GM12878 (cell line): ENCODE results near the gene CHRNA5. TPM values are rescaled to one million over a fixed set of nuclear protein-coding genes. Genes with fewer than 3 reads are reported as not detected.
"Not testable (repeated sequence)": the region's sequence is repeated elsewhere in the genome, so short reads cannot be mapped to it uniquely, and the experiment has no call there.

ENCODE experiments used
- ATAC-seq: fragments of 200-7000 bp; cut with Tn5 transposase; 3 replicates; pipeline ENCODE4 v1.9.1; 2020; ENCODE audit warnings: mild to moderate bottlenecking, moderate library complexity
- BruUV-seq: library from RNA; stranded (reverse); fragments of 400-500 nt; replicated peaks from 2 replicates; lab custom pipeline; 2021; lab: Mats Ljungman, UMichigan
- CTCF ChIA-PET: fragments of 300-600 bp; sonication (Branson Sonifier 250); formaldehyde crosslinking; extraction: SDS; loops from one replicate; lab custom pipeline; 2021; ENCODE audit warnings: inconsistent platforms; lab: Yijun Ruan, JAX
- POLR2A ChIA-PET: fragments of 350-600 bp; formaldehyde crosslinking; extraction: SDS; loops from one replicate; lab custom pipeline; 2021; ENCODE audit warnings: inconsistent platforms; lab: Charles Lee
- RAD21 ChIA-PET: fragments of 300-600 bp; sonication (Branson Sonifier 250); formaldehyde crosslinking; loops from one replicate; lab custom pipeline; 2023; ENCODE audit warnings: antibody characterized with exemption; ENCODE audit not compliant: unreplicated experiment; lab: Charles Lee
- SMC1A ChIA-PET: fragments of 300-600 bp; sonication (Branson Sonifier 250); formaldehyde crosslinking; loops from one replicate; lab custom pipeline; 2023; ENCODE audit not compliant: unreplicated experiment, uncharacterized antibody; lab: Charles Lee
- DNase-seq: peaks from one replicate; pipeline ENCODE4 v3.0.0-alpha.2; 2011; ENCODE audit warnings: low read depth, low spot score
- FAIRE-seq: peaks from 3 replicates; lab custom pipeline; 2011; peaks lifted over from hg19 to GRCh38; lab: Jason Lieb, UNC
- H2AFZ ChIP-seq: 2 replicates; pipeline ENCODE4 v1.6.0; 2011; ENCODE audit warnings: low read depth, low read length, control low read depth; ENCODE audit not compliant: control insufficient read depth
- H3K27ac ChIP-seq: 2 replicates; pipeline ENCODE4 v1.5.1; 2011; ENCODE audit warnings: control low read depth; ENCODE audit not compliant: control insufficient read depth, insufficient read depth
- H3K27me3 ChIP-seq, 2 experiments: replicated peaks in 1 of 2; 2 replicates each; pipeline versions ENCODE4 v1.6.0 to v1.6.1; 2011; ENCODE audit warnings: low read length in 1 of 2; ENCODE audit not compliant: control insufficient read depth in 2 of 2, insufficient read depth in 2 of 2
- H3K36me3 ChIP-seq, 2 experiments: 2 replicates each; pipeline ENCODE4 v1.5.1; 2011; ENCODE audit warnings: low read length in 1 of 2; ENCODE audit not compliant: control insufficient read depth in 2 of 2, insufficient read depth in 2 of 2
- H3K4me1 ChIP-seq: 2 replicates; pipeline ENCODE4 v1.6.1; 2011; ENCODE audit warnings: mild to moderate bottlenecking, low read length, moderate library complexity, mixed read lengths; ENCODE audit not compliant: control insufficient read depth, insufficient read depth
- H3K4me2 ChIP-seq: 2 replicates; pipeline ENCODE4 v1.6.0; 2011; ENCODE audit warnings: control low read depth; ENCODE audit not compliant: control insufficient read depth, insufficient read depth
- H3K4me3 ChIP-seq: fragments of 200-600 bp; sonication (generic); 2 replicates; pipeline ENCODE4 v1.5.1; 2016
- H3K79me2 ChIP-seq: 2 replicates; pipeline ENCODE4 v1.6.0; 2011; ENCODE audit warnings: low read length; ENCODE audit not compliant: control insufficient read depth, insufficient read depth
- H3K9ac ChIP-seq: 2 replicates; pipeline ENCODE4 v1.8.0; 2011; ENCODE audit warnings: low read length, control low read depth, mixed read lengths; ENCODE audit not compliant: control insufficient read depth, insufficient read depth
- H3K9me3 ChIP-seq: replicated peaks from 3 replicates; pipeline ENCODE4 v1.5.1; 2011; ENCODE audit warnings: mild to moderate bottlenecking, low read length; ENCODE audit not compliant: control insufficient read depth, insufficient read depth
- H4K20me1 ChIP-seq: 2 replicates; pipeline ENCODE4 v1.6.0; 2011; ENCODE audit not compliant: control insufficient read depth, insufficient read depth
- HDAC2 ChIP-seq: fragments of 200-600 bp; sonication (generic); IDR thresholded peaks from 2 replicates; pipeline ENCODE4 v1.6.1; 2017
- MLLT1 ChIP-seq: fragments of 450-650 bp; IDR thresholded peaks from 2 replicates; pipeline ENCODE4 v1.6.1; 2016; ENCODE audit warnings: mild to moderate bottlenecking
- NFYB ChIP-seq: IDR thresholded peaks from 2 replicates; pipeline ENCODE4 v1.6.1; 2011; ENCODE audit warnings: low read depth, mild to moderate bottlenecking, low read length, improper control_type of control experiment, moderate library complexity; ENCODE audit not compliant: insufficient read depth
- ZBTB4 ChIP-seq: fragments of 450-650 bp; formaldehyde crosslinking; IDR thresholded peaks from 2 replicates; pipeline ENCODE4 v1.4.0; 2022; ENCODE audit warnings: mild to moderate bottlenecking, moderate library complexity
- WGBS: methylation state at CpG from one replicate; pipeline ENCODE4 v1.1.6; 2016; ENCODE audit warnings: low lambda C conversion rate; ENCODE audit not compliant: insufficient replicate concordance, insufficient coverage; ENCODE audit errors: missing lambda C conversion rate; 5-methylcytosine and 5-hydroxymethylcytosine counted together
- in situ Hi-C: fragments of 300-500 bp; cut with MboI; formaldehyde crosslinking; loops from 9 replicates; pipeline ENCODE4 v1.14.3; 2018; ENCODE audit warnings: mixed read lengths
- intact Hi-C: fragments of 100-400 bp; cut with micrococcal nuclease; formaldehyde crosslinking; loops from one replicate; pipeline ENCODE4 v1.14.2; 2022; ENCODE audit not compliant: unreplicated experiment
- polyA plus RNA-seq, 11 experiments: library from polyadenylated mRNA; depleted of rRNA in 4 of 11; unstranded in 6 of 11; stranded (reverse) in 5 of 11; fragments of >200 nt; fragmentation: Nextera tagmentation in 4 of 11; fragmentation: Illumina TruSeq in 1 of 11; extraction: Ambion mirVana in 4 of 11; extraction: Trizol in 1 of 11; gene quantifications; 1 replicate in 1 of 11; 2 replicates in 10 of 11; pipeline versions ENCODE4 v1.2.1 to v1.2.3, GENCODE V29; 2011 to 2016; ENCODE audit warnings: inconsistent platforms in 2 of 11, missing spikeins in 2 of 11, low read depth in 1 of 11
- total RNA-seq, 4 experiments: library from RNA; depleted of rRNA in 3 of 4; stranded (reverse); fragments of >200 nt in 3 of 4; fragmentation: Illumina TruSeq in 1 of 4; extraction: Trizol in 1 of 4; gene quantifications; 2 replicates each; pipeline versions ENCODE4 v1.2.1 to v1.2.3, GENCODE V29; 2013 to 2021

Gene CHRNA5
- total and polyA plus RNA-seq, 10 of the 15 experiments (the other 5 are each of a cell fraction or from before 2014, with no cell fraction given) = 0.74 to 21.4 (median 12.7) TPM

- Histone ChIP-seq H2AFZ (no peak overlapping the region), H3K36me3 (peaks cover 0 to 5% of the 10 kb centered on the region in 2 experiments; a peak in 1 of 4 replicates), H3K9me3 (no peaks in the 10 kb centered on the region), H3K27ac (no peak overlapping the region), H3K4me2 (no peak overlapping the region)
- in situ Hi-C loops (no loop called here), intact Hi-C loops (no loop called here)
- FAIRE-seq = no peak
- ATAC-seq = no peak
- DNase-seq = no peak
- 0 out of 2 replicates have a peak, but pooled peaks have one; percentile 6 for TF ChIP-seq NFYB
- TF ChIP-seq HDAC2 = no peak
- TF ChIP-seq, all 136 proteins: peak for 1
- POLR2A ChIA-PET = no interaction called here
- BruUV-seq = no TSS peak
- SMC1A ChIA-PET = interaction anchor here (2.1 kb wide), 1 partner anchor 8 kb away, joined by 6 read pairs; no protein-coding TSS in a partner anchor
- no peaks in the 10 kb centered on the region; the same call in 1 of the 2 replicates for H3K4me1 ChIP-seq
- no peak overlapping the region for H3K4me3 ChIP-seq
- RAD21 ChIA-PET = no interaction called here
- CTCF ChIA-PET = no interaction called here
- 69% methylated on average over 1 of the region's 1 CpG for WGBS
- H3K79me2 ChIP-seq = peaks cover 35% of the 10 kb centered on the region
- no peaks in the 10 kb centered on the region for H4K20me1 ChIP-seq
- H3K27me3 ChIP-seq = no peaks in the 10 kb centered on the region
- no peak overlapping the region for H3K9ac ChIP-seq
These were observed 27.0 kb upstream of the CHRNA5 start for GRCh38 chr15:78538358-78538757.

GRCh38 chr15:78539464-78540140 lies 25.7 kb upstream of the CHRNA5 start:
- Histone ChIP-seq H3K4me3 (peak overlapping the region; percentile 71), H3K4me2 (peak overlapping the region; percentile 81), H3K27ac (peak overlapping the region; percentile 96), H3K9ac (peak overlapping the region; percentile 97), H3K36me3 (peaks cover 0 to 13% of the 10 kb centered on the region in 2 experiments; a peak in 1 of 4 replicates), H3K79me2 (peaks cover 40% of the 10 kb centered on the region), H2AFZ (peak overlapping the region; percentile 98)
- H3K27me3 ChIP-seq, ATAC-seq, H3K9me3 ChIP-seq, H4K20me1 ChIP-seq, FAIRE-seq, H3K4me1 ChIP-seq, in situ Hi-C loops, DNase-seq: not testable (repeated sequence)
- ChIA-PET POLR2A (interaction anchor here (0.6 to 2.0 kb wide), 16 partner anchors 9 to 663 kb away, joined by 3 to 23 read pairs (median 4); partner anchors contain the start of genes CHRNA5, IREB2 and SKIC8), SMC1A (interaction anchor here (1.0 to 6.1 kb wide), 6 partner anchors 9 to 240 kb away, joined by 3 to 47 read pairs (median 8); partner anchors contain the start of genes CHRNA5 and SKIC8), RAD21 (interaction anchor here (0.6 to 2.7 kb wide), 6 partner anchors 10 to 340 kb away, joined by 3 to 18 read pairs (median 8); partner anchors contain the start of genes CHRNA5, IREB2 and SKIC8), CTCF (interaction anchor here (0.6 to 2.2 kb wide), 4 partner anchors 13 to 100 kb away, joined by 3 to 9 read pairs (median 3); partner anchors contain the start of gene CHRNA5)
- BruUV-seq = TSS peak; percentile 91
- 67% methylated on average over 14 of the region's 18 CpGs for WGBS
- intact Hi-C loops = loop anchor here (1.0 kb wide), 1 partner anchor 26 kb away; the partner anchor contains the start of gene CHRNA5
- TF ChIP-seq MLLT1 = peak; percentile 93
- TF ChIP-seq ZBTB4 = 0 out of 2 replicates have a peak, but pooled peaks have one; percentile 9
